Liver (tissue), 9 donors: ENCODE measurements around the gene ANKRD13D. TPM values are rescaled to one million over a fixed set of nuclear protein-coding genes. Genes with fewer than 3 reads are reported as not detected.

ENCODE experiments used
- DNase-seq: peaks from one replicate; pipeline ENCODE4 v3.0.0-alpha.2; 2017; ENCODE audit warnings: low spot score
- H3K27ac ChIP-seq, 2 donors: one replicate each; pipeline ENCODE4 v1.7.0; 2013; ENCODE audit warnings: inconsistent platforms in 2 of 2, low read length in 2 of 2, control low read depth in 1 of 2, low read depth in 1 of 2, mild to moderate bottlenecking in 1 of 2
- H3K27me3 ChIP-seq, 4 donors: one replicate each; pipeline versions ENCODE4 v1.6.1 to v1.7.0; 2013; ENCODE audit warnings: low read length in 3 of 4, inconsistent platforms in 1 of 4, mild to moderate bottlenecking in 1 of 4, moderate library complexity in 1 of 4; ENCODE audit not compliant: control insufficient read depth in 4 of 4, insufficient read depth in 4 of 4
- H3K36me3 ChIP-seq, 4 donors: one replicate each; pipeline versions ENCODE4 v1.6.1 to v1.7.0; 2013; ENCODE audit warnings: low read length in 3 of 4, mild to moderate bottlenecking in 3 of 4, low read depth in 1 of 4, moderate library complexity in 1 of 4; ENCODE audit not compliant: control insufficient read depth in 4 of 4, insufficient read depth in 3 of 4
- H3K4me1 ChIP-seq, 4 donors: one replicate each; pipeline versions ENCODE4 v1.6.1 to v1.7.0; 2013; ENCODE audit warnings: low read length in 3 of 4, mild to moderate bottlenecking in 3 of 4, moderate library complexity in 1 of 4; ENCODE audit not compliant: control insufficient read depth in 4 of 4, insufficient read depth in 4 of 4
- H3K4me3 ChIP-seq, 3 donors: one replicate each; pipeline versions ENCODE4 v1.6.1 to v1.7.0; 2013; ENCODE audit warnings: low read length in 3 of 3, control low read depth in 1 of 3, low read depth in 1 of 3, mild to moderate bottlenecking in 1 of 3
- H3K9ac ChIP-seq, 2 donors: one replicate each; pipeline ENCODE4 v1.7.0; 2013; ENCODE audit warnings: low read length in 2 of 2, mild to moderate bottlenecking in 2 of 2, moderate library complexity in 2 of 2, control low read depth in 1 of 2, low read depth in 1 of 2
- H3K9me3 ChIP-seq, 4 donors: one replicate each; pipeline versions ENCODE4 v1.6.1 to v1.7.0; 2013; ENCODE audit warnings: low read length in 3 of 4; ENCODE audit not compliant: control insufficient read depth in 4 of 4
- ATF3 ChIP-seq: IDR thresholded peaks from 2 replicates; pipeline ENCODE4 v1.6.1; 2016; ENCODE audit warnings: antibody characterized with exemption
- CTCF ChIP-seq: fragments of 150-350 bp; IDR thresholded peaks from 2 replicates; pipeline ENCODE4 v1.5.1; 2017; ENCODE audit warnings: improper control_type of control experiment, low read depth, low read length; ENCODE audit not compliant: missing input control
- EGR1 ChIP-seq, 2 donors: IDR thresholded peaks; 2 replicates each; pipeline ENCODE4 v1.6.1; 2016 to 2018; ENCODE audit warnings: antibody characterized with exemption in 2 of 2, low read depth in 2 of 2
- FOXA1 ChIP-seq: IDR thresholded peaks from 2 replicates; pipeline ENCODE4 v1.6.1; 2016; ENCODE audit warnings: antibody characterized with exemption
- GABPA ChIP-seq, 2 donors: IDR thresholded peaks in 1 of 2; conservative IDR thresholded peaks in 1 of 2; 2 replicates each; pipeline ENCODE4 v1.6.1; 2016; ENCODE audit warnings: antibody characterized with exemption in 2 of 2, mild to moderate bottlenecking in 1 of 2, moderate library complexity in 1 of 2
- HNF4A ChIP-seq, 2 donors: conservative IDR thresholded peaks; 2 replicates each; pipeline ENCODE4 v1.6.1; 2016; ENCODE audit warnings: antibody characterized with exemption in 2 of 2, mild to moderate bottlenecking in 2 of 2
- HNF4G ChIP-seq: IDR thresholded peaks from 2 replicates; pipeline ENCODE4 v1.6.1; 2016; ENCODE audit warnings: antibody characterized with exemption
- JUND ChIP-seq, 2 donors: IDR thresholded peaks; 2 replicates each; pipeline ENCODE4 v1.6.1; 2016; ENCODE audit warnings: antibody characterized with exemption in 2 of 2
- NR2F2 ChIP-seq: IDR thresholded peaks from 2 replicates; pipeline ENCODE4 v1.6.1; 2016; ENCODE audit warnings: antibody characterized with exemption
- REST ChIP-seq: IDR thresholded peaks from 2 replicates; pipeline ENCODE4 v1.6.1; 2016; ENCODE audit warnings: antibody characterized with exemption, mild to moderate bottlenecking
- RXRA ChIP-seq, 2 donors: IDR thresholded peaks; 2 replicates each; pipeline ENCODE4 v1.6.1; 2017 to 2018; ENCODE audit warnings: antibody characterized with exemption in 2 of 2, mild to moderate bottlenecking in 1 of 2
- SP1 ChIP-seq: IDR thresholded peaks from 2 replicates; pipeline ENCODE4 v1.6.1; 2018; ENCODE audit warnings: antibody characterized with exemption, mild to moderate bottlenecking
- TAF1 ChIP-seq: conservative IDR thresholded peaks from 2 replicates; pipeline ENCODE4 v1.6.1; 2016; ENCODE audit warnings: antibody characterized with exemption, mild to moderate bottlenecking
- YY1 ChIP-seq: IDR thresholded peaks from 2 replicates; pipeline ENCODE4 v1.6.1; 2016; ENCODE audit warnings: antibody characterized with exemption, mild to moderate bottlenecking
- ZBTB33 ChIP-seq: IDR thresholded peaks from 2 replicates; pipeline ENCODE4 v1.6.1; 2016; ENCODE audit warnings: antibody characterized with exemption
- WGBS: extraction: QIAGEN DNeasy Blood & Tissue Kit; methylation state at CpG from one replicate; pipeline ENCODE4 v1.1.7; 2013; 5-methylcytosine and 5-hydroxymethylcytosine counted together
- polyA plus RNA-seq, 2 donors: library from polyadenylated mRNA; stranded (reverse) in 1 of 2; unstranded in 1 of 2; fragments of 200-250 nt in 1 of 2; fragments of >200 nt in 1 of 2; fragmentation: Nextera tagmentation in 1 of 2; extraction: Ambion mirVana in 1 of 2; gene quantifications; one replicate each; pipeline versions ENCODE4 v1.2.1 to v1.2.3, GENCODE V29; 2013 to 2015
- total RNA-seq, 2 donors: library from RNA; depleted of rRNA; stranded (reverse); fragments of >200 nt; gene quantifications; one replicate each; pipeline ENCODE4 v1.2.3, GENCODE V29; 2014
- donor health status: healthy.
- donor health status: healthy.
- donor health status: healthy.
- donor health status: healthy.
- donor health status: healthy.

Gene ANKRD13D
- total and polyA plus RNA-seq, 4 donors, result 5.5 to 15.0 (median 5.9) TPM

- TF ChIP-seq HNF4A (conservative IDR thresholded peaks at IDR 0.05) (no peak), SP1 (no peak)
Measured at GRCh38 chr11:67320691-67321090, 31.6 kb downstream of the ANKRD13D start (continued).

- TF ChIP-seq ATF3, result no peak
- TF ChIP-seq SP1, result no peak
- no peak for TF ChIP-seq NR2F2
- no peak for TF ChIP-seq RXRA (IDR thresholded peaks at IDR 0.05)
- no peak for TF ChIP-seq CTCF
- TF ChIP-seq REST, result no peak
- TF ChIP-seq EGR1 (IDR thresholded peaks at IDR 0.05; ENCODE audit: low read depth in 2 of 2), result no peak
- TF ChIP-seq FOXA1, result no peak
- no peak for TF ChIP-seq YY1
- TF ChIP-seq ZBTB33, result no peak
- no peak for TF ChIP-seq JUND (IDR thresholded peaks at IDR 0.05)
- no peak for TF ChIP-seq HNF4G
- no peak for TF ChIP-seq TAF1
- TF ChIP-seq HNF4A (conservative IDR thresholded peaks at IDR 0.05), result no peak
- TF ChIP-seq GABPA (IDR thresholded peaks at IDR 0.05 in 1 of 2, conservative IDR thresholded peaks at IDR 0.05 in 1 of 2), result no peak
- 87% methylated on average over 6 of the region's 6 CpGs for WGBS
- Histone ChIP-seq H3K4me1 (peaks cover under 1 to 12% (median 5%) of the 10 kb centered on the region in 4 donors), H3K4me3 (no peak overlapping the region), H3K27me3 (no peaks in the 10 kb centered on the region), H3K27ac (no peak overlapping the region), H3K9ac (no peak overlapping the region), H3K36me3 (no peaks in the 10 kb centered on the region), H3K9me3 (no peaks in the 10 kb centered on the region)
- DNase-seq, result no peak
Measured at GRCh38 chr11:67321313-67321871, 32.3 kb downstream of the ANKRD13D start.
